ENCODE results near the gene CCRL2. TPM values are rescaled to one million over a fixed set of nuclear protein-coding genes. Genes with fewer than 3 reads are reported as not detected.

Gene CCRL2
- total and polyA plus RNA-seq, 9 of the 15 experiments (the other 6 are each of a cell fraction or from before 2014, with no cell fraction given), result 3.4 to 5.7 (median 4.0) TPM

DNA sequence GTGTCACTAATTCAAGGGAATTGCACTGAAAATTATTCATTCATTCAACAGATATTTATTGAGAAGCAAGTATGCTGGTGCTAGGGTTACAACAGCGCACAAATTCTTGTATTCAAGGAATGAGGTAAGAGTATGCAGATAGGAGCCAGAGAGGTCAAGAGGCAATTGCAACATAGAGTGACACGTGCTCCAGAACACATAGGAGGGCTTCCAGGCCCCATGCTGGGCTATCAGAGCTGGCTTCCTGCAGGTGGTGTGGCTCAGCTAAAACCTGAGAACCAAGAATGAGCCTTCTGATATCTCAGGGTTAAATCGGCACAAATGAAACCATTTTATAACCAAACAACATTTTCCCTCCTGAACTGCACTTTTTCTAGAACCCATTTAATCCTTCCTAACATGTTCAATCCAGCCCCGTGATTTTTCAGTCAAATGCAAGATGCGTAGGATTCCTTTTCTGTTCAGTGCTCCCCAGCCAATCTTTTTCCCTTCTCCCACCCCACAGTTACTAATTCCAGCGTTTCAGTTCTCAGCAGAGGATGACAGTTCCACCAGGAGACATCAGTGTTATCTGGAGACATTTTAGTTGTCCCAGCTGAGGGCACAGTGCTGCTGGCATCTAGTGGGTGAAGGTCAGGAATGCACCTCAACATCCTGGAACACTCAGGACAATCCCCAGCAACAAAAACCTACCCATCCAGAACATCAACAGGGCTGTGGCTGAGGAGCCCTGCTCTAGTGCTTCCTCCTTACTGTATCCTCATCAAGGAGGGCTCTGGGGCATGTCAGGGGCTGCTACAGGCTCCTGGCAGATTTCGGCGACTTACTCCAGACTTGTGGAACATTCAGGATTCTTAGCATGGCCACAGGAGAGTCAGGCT is 13.3 kb upstream of the CCRL2 start (continued):
- TF ChIP-seq, protein P1, sequence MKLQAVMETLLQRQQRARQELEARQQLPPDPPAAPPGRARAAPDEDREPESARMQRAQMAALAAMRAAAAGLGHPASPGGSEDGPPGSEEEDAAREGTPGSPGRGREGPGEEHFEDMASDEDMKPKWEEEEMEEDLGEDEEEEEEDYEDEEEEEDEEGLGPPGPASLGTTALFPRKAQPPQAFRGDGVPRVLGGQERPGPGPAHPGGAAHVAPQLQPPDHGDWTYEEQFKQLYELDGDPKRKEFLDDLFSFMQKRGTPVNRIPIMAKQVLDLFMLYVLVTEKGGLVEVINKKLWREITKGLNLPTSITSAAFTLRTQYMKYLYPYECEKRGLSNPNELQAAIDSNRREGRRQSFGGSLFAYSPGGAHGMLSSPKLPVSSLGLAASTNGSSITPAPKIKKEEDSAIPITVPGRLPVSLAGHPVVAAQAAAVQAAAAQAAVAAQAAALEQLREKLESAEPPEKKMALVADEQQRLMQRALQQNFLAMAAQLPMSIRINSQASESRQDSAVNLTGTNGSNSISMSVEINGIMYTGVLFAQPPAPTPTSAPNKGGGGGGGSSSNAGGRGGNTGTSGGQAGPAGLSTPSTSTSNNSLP (IDR thresholded peaks at IDR 0.05; ENCODE audit: borderline replicate concordance, low read depth, low read length), result no peak
- TF ChIP-seq, protein P2, sequence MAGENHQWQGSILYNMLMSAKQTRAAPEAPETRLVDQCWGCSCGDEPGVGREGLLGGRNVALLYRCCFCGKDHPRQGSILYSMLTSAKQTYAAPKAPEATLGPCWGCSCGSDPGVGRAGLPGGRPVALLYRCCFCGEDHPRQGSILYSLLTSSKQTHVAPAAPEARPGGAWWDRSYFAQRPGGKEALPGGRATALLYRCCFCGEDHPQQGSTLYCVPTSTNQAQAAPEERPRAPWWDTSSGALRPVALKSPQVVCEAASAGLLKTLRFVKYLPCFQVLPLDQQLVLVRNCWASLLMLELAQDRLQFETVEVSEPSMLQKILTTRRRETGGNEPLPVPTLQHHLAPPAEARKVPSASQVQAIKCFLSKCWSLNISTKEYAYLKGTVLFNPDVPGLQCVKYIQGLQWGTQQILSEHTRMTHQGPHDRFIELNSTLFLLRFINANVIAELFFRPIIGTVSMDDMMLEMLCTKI (IDR thresholded peaks at IDR 0.05; ENCODE audit: partially characterized antibody), result no peak
- no peak for TF ChIP-seq TCF7L2 (IDR thresholded peaks at IDR 0.05; ENCODE audit: low read depth, low read length)
- TF ChIP-seq, protein P3, sequence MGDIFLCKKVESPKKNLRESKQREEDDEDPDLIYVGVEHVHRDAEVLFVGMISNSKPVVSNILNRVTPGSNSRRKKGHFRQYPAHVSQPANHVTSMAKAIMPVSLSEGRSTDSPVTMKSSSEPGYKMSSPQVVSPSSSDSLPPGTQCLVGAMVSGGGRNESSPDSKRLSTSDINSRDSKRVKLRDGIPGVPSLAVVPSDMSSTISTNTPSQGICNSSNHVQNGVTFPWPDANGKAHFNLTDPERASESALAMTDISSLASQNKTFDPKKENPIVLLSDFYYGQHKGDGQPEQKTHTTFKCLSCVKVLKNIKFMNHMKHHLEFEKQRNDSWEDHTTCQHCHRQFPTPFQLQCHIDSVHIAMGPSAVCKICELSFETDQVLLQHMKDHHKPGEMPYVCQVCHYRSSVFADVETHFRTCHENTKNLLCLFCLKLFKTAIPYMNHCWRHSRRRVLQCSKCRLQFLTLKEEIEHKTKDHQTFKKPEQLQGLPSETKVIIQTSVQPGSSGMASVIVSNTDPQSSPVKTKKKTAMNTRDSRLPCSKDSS (IDR thresholded peaks at IDR 0.05; ENCODE audit: low read depth, partially characterized antibody), result no peak
- no peak for TF ChIP-seq ZFX (CRISPR knock-in tag; IDR thresholded peaks at IDR 0.05)
- TF ChIP-seq, protein P4, sequence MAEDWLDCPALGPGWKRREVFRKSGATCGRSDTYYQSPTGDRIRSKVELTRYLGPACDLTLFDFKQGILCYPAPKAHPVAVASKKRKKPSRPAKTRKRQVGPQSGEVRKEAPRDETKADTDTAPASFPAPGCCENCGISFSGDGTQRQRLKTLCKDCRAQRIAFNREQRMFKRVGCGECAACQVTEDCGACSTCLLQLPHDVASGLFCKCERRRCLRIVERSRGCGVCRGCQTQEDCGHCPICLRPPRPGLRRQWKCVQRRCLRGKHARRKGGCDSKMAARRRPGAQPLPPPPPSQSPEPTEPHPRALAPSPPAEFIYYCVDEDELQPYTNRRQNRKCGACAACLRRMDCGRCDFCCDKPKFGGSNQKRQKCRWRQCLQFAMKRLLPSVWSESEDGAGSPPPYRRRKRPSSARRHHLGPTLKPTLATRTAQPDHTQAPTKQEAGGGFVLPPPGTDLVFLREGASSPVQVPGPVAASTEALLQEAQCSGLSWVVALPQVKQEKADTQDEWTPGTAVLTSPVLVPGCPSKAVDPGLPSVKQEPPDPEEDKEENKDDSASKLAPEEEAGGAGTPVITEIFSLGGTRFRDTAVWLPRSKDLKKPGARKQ (CRISPR knock-in tag; IDR thresholded peaks at IDR 0.05), result no peak
- no peak for TF ChIP-seq SMAD2 (IDR thresholded peaks at IDR 0.05; ENCODE audit: low read depth, low read length)
- TF ChIP-seq ZNF717 (CRISPR knock-in tag; IDR thresholded peaks at IDR 0.05), result no peak
- TF ChIP-seq, protein P5, sequence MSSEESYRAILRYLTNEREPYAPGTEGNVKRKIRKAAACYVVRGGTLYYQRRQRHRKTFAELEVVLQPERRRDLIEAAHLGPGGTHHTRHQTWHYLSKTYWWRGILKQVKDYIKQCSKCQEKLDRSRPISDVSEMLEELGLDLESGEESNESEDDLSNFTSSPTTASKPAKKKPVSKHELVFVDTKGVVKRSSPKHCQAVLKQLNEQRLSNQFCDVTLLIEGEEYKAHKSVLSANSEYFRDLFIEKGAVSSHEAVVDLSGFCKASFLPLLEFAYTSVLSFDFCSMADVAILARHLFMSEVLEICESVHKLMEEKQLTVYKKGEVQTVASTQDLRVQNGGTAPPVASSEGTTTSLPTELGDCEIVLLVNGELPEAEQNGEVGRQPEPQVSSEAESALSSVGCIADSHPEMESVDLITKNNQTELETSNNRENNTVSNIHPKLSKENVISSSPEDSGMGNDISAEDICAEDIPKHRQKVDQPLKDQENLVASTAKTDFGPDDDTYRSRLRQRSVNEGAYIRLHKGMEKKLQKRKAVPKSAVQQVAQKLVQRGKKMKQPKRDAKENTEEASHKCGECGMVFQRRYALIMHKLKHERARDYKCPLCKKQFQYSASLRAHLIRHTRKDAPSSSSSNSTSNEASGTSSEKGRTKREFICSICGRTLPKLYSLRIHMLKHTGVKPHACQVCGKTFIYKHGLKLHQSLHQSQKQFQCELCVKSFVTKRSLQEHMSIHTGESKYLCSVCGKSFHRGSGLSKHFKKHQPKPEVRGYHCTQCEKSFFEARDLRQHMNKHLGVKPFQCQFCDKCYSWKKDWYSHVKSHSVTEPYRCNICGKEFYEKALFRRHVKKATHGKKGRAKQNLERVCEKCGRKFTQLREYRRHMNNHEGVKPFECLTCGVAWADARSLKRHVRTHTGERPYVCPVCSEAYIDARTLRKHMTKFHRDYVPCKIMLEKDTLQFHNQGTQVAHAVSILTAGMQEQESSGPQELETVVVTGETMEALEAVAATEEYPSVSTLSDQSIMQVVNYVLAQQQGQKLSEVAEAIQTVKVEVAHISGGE (CRISPR knock-in tag; IDR thresholded peaks at IDR 0.05), result no peak
- no peak for TF ChIP-seq DNMT1 (IDR thresholded peaks at IDR 0.05)
- no peak for TF ChIP-seq POLR3G (IDR thresholded peaks at IDR 0.05; ENCODE audit: extremely low read depth, insufficient read length, insufficient replicate concordance)
- peak in 1 of 2 experiments; percentile 93; a peak in 2 of 4 replicates for TF ChIP-seq ARNT (IDR thresholded peaks at IDR 0.05)
- TF ChIP-seq IRF2 (CRISPR knock-in tag; IDR thresholded peaks at IDR 0.05), result no peak
- TF ChIP-seq ATF1 (CRISPR knock-in tag; IDR thresholded peaks at IDR 0.05), result no peak
- TF ChIP-seq ATF1 (tag; IDR thresholded peaks at IDR 0.05), result 0 out of 2 replicates have a peak, but pooled peaks have one; percentile 11
- TF ChIP-seq NR2C1 (IDR thresholded peaks at IDR 0.05), result peak; percentile 64; the same call in 1 of the 2 replicates
- TF ChIP-seq NR2C1 (tag; IDR thresholded peaks at IDR 0.05), result peak; percentile 83
- no peak for TF ChIP-seq HMG20A (CRISPR knock-in tag; conservative IDR thresholded peaks at IDR 0.05)
